ENCODE data around the gene CAVIN3. TPM values are rescaled to one million over a fixed set of nuclear protein-coding genes. Genes with fewer than 3 reads are reported as not detected.
A peak's percentile ranks its signal among the peaks of the same experiment; 100 is the strongest.
"Not testable (repeated sequence)": the region's sequence is repeated elsewhere in the genome, so short reads cannot be mapped to it uniquely, and the experiment has no call there.

The CAVIN3 gene
- total RNA-seq, 1 experiment from 2014 or later = 41.5 TPM

- TF ChIP-seq ZBTB43 (CRISPR knock-in tag; IDR thresholded peaks at IDR 0.05) (no peak), MLX (CRISPR knock-in tag; IDR thresholded peaks at IDR 0.05) (no peak), TP53 (CRISPR knock-in tag; IDR thresholded peaks at IDR 0.05) (no peak), CREB1 (CRISPR knock-in tag; IDR thresholded peaks at IDR 0.05) (no peak), AR (CRISPR knock-in tag; IDR thresholded peaks at IDR 0.05) (no peak), MAX (CRISPR knock-in tag; IDR thresholded peaks at IDR 0.05) (no peak), STAT6 (CRISPR knock-in tag; conservative IDR thresholded peaks at IDR 0.05; ENCODE audit: low read depth) (no peak), ZNF416 (CRISPR knock-in tag; IDR thresholded peaks at IDR 0.05) (no peak)
Measured at GRCh38 chr11:6283453-6284023, 36.8 kb downstream of the CAVIN3 start (continued).

- peaks cover 14% of the 10 kb centered on the region for H3K4me1 Mint-ChIP-seq
- POLR2A ChIA-PET; H3K9me3 Mint-ChIP-seq; ATAC-seq; H3K4me3 Mint-ChIP-seq; H3K27ac Mint-ChIP-seq; DNase-seq (ENCODE audit: low spot score); H3K36me3 Mint-ChIP-seq: not testable (repeated sequence)
- H3K27me3 Mint-ChIP-seq (ENCODE audit: low read depth) = peaks cover 95% of the 10 kb centered on the region
- CTCF ChIA-PET = interaction anchor here (1.0 to 4.3 kb wide), 8 partner anchors 10 to 257 kb away, joined by 3 to 39 read pairs (median 22); no protein-coding TSS in a partner anchor
Measured at GRCh38 chr11:6280809-6281208, 39.5 kb downstream of the CAVIN3 start.

- no peak for DNase-seq (ENCODE audit: low spot score)
- Mint-ChIP-seq H3K9me3 (no peaks in the 10 kb centered on the region), H3K27me3 (ENCODE audit: low read depth) (peaks cover 62% of the 10 kb centered on the region), H3K36me3 (no peaks in the 10 kb centered on the region), H3K4me1 (peaks cover 7% of the 10 kb centered on the region; the same call in 1 of the 2 replicates), H3K4me3 (no peak overlapping the region), H3K27ac (no peak overlapping the region)
- ChIA-PET POLR2A (no interaction called here), CTCF (interaction anchor here (0.8 to 2.9 kb wide), 9 partner anchors 9 to 170 kb away, joined by 3 to 12 read pairs (median 8); no protein-coding TSS in a partner anchor)
- peak; percentile 38; the same call in 1 of the 2 replicates for ATAC-seq
- TF ChIP-seq GABPB1 (CRISPR knock-in tag; IDR thresholded peaks at IDR 0.05) = no peak
- no peak for TF ChIP-seq JUN (CRISPR knock-in tag; IDR thresholded peaks at IDR 0.05)
- TF ChIP-seq KAT7 (CRISPR knock-in tag; IDR thresholded peaks at IDR 0.05; ENCODE audit: borderline replicate concordance) = no peak
- no peak for TF ChIP-seq SMAD4 (CRISPR knock-in tag; IDR thresholded peaks at IDR 0.05)
- TF ChIP-seq E2F4 (CRISPR knock-in tag; IDR thresholded peaks at IDR 0.05; ENCODE audit: borderline replicate concordance, low read depth) = no peak
- no peak for TF ChIP-seq ZNF425 (CRISPR knock-in tag; conservative IDR thresholded peaks at IDR 0.05)
- no peak for TF ChIP-seq NFE2L1 (CRISPR knock-in tag; IDR thresholded peaks at IDR 0.05)
Measured at GRCh38 chr11:6273188-6273587, 47.1 kb downstream of the CAVIN3 start.

All from WTC11 (cell line).